Neuronal stem cell (in vitro differentiated cells): ENCODE data around the gene MKNK2.

Source experiments
- DNase-seq: peaks from one replicate; pipeline ENCODE4 v3.0.0-alpha.2; 2013; ENCODE audit warnings: low spot score
- H2AFZ ChIP-seq: one replicate; pipeline ENCODE4 v1.6.1; 2013; ENCODE audit warnings: mild to moderate bottlenecking, low read length, inconsistent platforms
- H2AK5ac ChIP-seq: 2 replicates; pipeline ENCODE4 v1.6.1; 2013; ENCODE audit warnings: low read depth, mild to moderate bottlenecking, inconsistent platforms, low read length, moderate library complexity, mixed read lengths
- H2BK120ac ChIP-seq: 2 replicates; pipeline ENCODE4 v1.6.1; 2013; ENCODE audit warnings: low read depth, mild to moderate bottlenecking, inconsistent platforms, low read length, moderate library complexity, mixed read lengths
- H2BK12ac ChIP-seq: one replicate; pipeline ENCODE4 v1.6.1; 2013; ENCODE audit warnings: low read length, inconsistent platforms
- H2BK15ac ChIP-seq: 2 replicates; pipeline ENCODE4 v1.6.1; 2013; ENCODE audit warnings: mild to moderate bottlenecking, low read length, inconsistent platforms, mixed read lengths
- H2BK5ac ChIP-seq: one replicate; pipeline ENCODE4 v1.6.1; 2013; ENCODE audit warnings: inconsistent platforms, mild to moderate bottlenecking, low read length, moderate library complexity
- H3K14ac ChIP-seq: one replicate; pipeline ENCODE4 v1.6.1; 2013; ENCODE audit warnings: low read length, inconsistent platforms
- H3K18ac ChIP-seq: 2 replicates; pipeline ENCODE4 v1.6.1; 2013; ENCODE audit warnings: low read length, inconsistent platforms
- H3K23ac ChIP-seq: 2 replicates; pipeline ENCODE4 v1.6.1; 2013; ENCODE audit warnings: low read depth, mild to moderate bottlenecking, mixed read lengths, low read length, inconsistent platforms; ENCODE audit not compliant: poor library complexity
- H3K27ac ChIP-seq: replicated peaks from 3 replicates; pipeline ENCODE4 v1.5.1; 2013; ENCODE audit warnings: low read length, inconsistent platforms
- H3K27me3 ChIP-seq, 3 experiments: 2 replicates each; pipeline ENCODE4 v1.6.1; 2013; ENCODE audit warnings: low read length in 3 of 3, mild to moderate bottlenecking in 2 of 3, inconsistent platforms in 1 of 3, low read depth in 1 of 3, mixed read lengths in 1 of 3, moderate library complexity in 1 of 3; ENCODE audit not compliant: control insufficient read depth in 3 of 3, insufficient read depth in 3 of 3
- H3K36me3 ChIP-seq, 2 donors: replicated peaks in 1 of 2; 2 replicates each; pipeline ENCODE4 v1.6.1; 2013; ENCODE audit warnings: low read length in 2 of 2; ENCODE audit not compliant: control insufficient read depth in 2 of 2, insufficient read depth in 2 of 2
- H3K4ac ChIP-seq: 2 replicates; pipeline ENCODE4 v1.6.1; 2013; ENCODE audit warnings: inconsistent platforms, mild to moderate bottlenecking, low read length, moderate library complexity
- H3K4me1 ChIP-seq, 2 donors: 1 replicate in 1 of 2; 2 replicates in 1 of 2; pipeline ENCODE4 v1.6.1; 2013; ENCODE audit warnings: low read length in 2 of 2, low read depth in 1 of 2; ENCODE audit not compliant: control insufficient read depth in 2 of 2, insufficient read depth in 1 of 2
- H3K4me2 ChIP-seq: one replicate; pipeline ENCODE4 v1.6.1; 2013; ENCODE audit warnings: mild to moderate bottlenecking, low read length, inconsistent platforms; ENCODE audit not compliant: insufficient read depth, poor library complexity, severe bottlenecking
- H3K4me3 ChIP-seq, 2 donors: 2 replicates each; pipeline ENCODE4 v1.5.1; 2013; ENCODE audit warnings: low read length in 2 of 2, mild to moderate bottlenecking in 2 of 2, inconsistent platforms in 1 of 2, moderate library complexity in 1 of 2
- H3K79me1 ChIP-seq: one replicate; pipeline ENCODE4 v1.6.1; 2013; ENCODE audit warnings: low read depth, mild to moderate bottlenecking, inconsistent platforms, low read length, moderate library complexity
- H3K9ac ChIP-seq: one replicate; pipeline ENCODE4 v1.6.1; 2013; ENCODE audit warnings: mild to moderate bottlenecking, low read depth, low read length, inconsistent platforms; ENCODE audit not compliant: poor library complexity
- H3K9me3 ChIP-seq, 2 donors: replicated peaks in 1 of 2; 2 replicates each; pipeline versions ENCODE3 to v1.6.1; 2013; ENCODE audit warnings: low read length in 2 of 2, mild to moderate bottlenecking in 2 of 2, inconsistent platforms in 1 of 2, low read depth in 1 of 2, mixed read lengths in 1 of 2, moderate library complexity in 1 of 2; ENCODE audit not compliant: control insufficient read depth in 2 of 2, insufficient read depth in 1 of 2
- H4K8ac ChIP-seq: one replicate; pipeline ENCODE4 v1.6.1; 2013; ENCODE audit warnings: low read depth, mild to moderate bottlenecking, inconsistent platforms, low read length, moderate library complexity
- H4K91ac ChIP-seq: one replicate; pipeline ENCODE4 v1.6.1; 2013; ENCODE audit warnings: low read length, low read depth, mild to moderate bottlenecking, inconsistent platforms; ENCODE audit not compliant: poor library complexity
- WGBS, 2 donors: extraction: QIAGEN DNeasy Blood & Tissue Kit; methylation state at CpG; one replicate each; pipeline ENCODE4 v1.1.7; 2013; ENCODE audit warnings: missing lambda C conversion rate in 2 of 2, mixed read lengths in 1 of 2; ENCODE audit not compliant: insufficient read length in 2 of 2, insufficient replicate concordance in 1 of 2; ENCODE audit errors: extremely low coverage in 2 of 2; 5-methylcytosine and 5-hydroxymethylcytosine counted together

The MKNK2 gene

GRCh38 chr19:2056837-2057192 lies 5.8 kb upstream of the MKNK2 start:
- peak overlapping the region; percentile 70 for H3K18ac ChIP-seq
- H3K4me1 ChIP-seq, result peaks cover 26 to 39% of the 10 kb centered on the region in 2 donors
- H3K9ac ChIP-seq, result no peak overlapping the region
- no peak for DNase-seq
- no peak overlapping the region for H3K14ac ChIP-seq
- H4K91ac ChIP-seq, result no peak overlapping the region
- no peak overlapping the region for H2BK5ac ChIP-seq
- no peaks in the 10 kb centered on the region for H3K36me3 ChIP-seq
- H3K4ac ChIP-seq, result no peak overlapping the region
- no peaks in the 10 kb centered on the region for H3K27me3 ChIP-seq
- no peak overlapping the region for H3K4me3 ChIP-seq
- H3K79me1 ChIP-seq, result peaks cover 9% of the 10 kb centered on the region
- no peak overlapping the region for H3K23ac ChIP-seq
- peak overlapping the region; percentile 98 for H2BK12ac ChIP-seq
- no peak overlapping the region for H3K4me2 ChIP-seq
- no peak overlapping the region for H4K8ac ChIP-seq
- H2BK15ac ChIP-seq, result no peak overlapping the region
- no peak overlapping the region for H3K27ac ChIP-seq
- no CpG with 5 or more reads among the region's 5 CpGs for WGBS, 2 donors
- no peak overlapping the region for H2AFZ ChIP-seq
- H2BK120ac ChIP-seq, result no peak overlapping the region
- H3K9me3 ChIP-seq, result no peaks in the 10 kb centered on the region
- H2AK5ac ChIP-seq, result peak overlapping the region; percentile 96

GRCh38 chr19:2055931-2056836 lies 5.1 kb upstream of the MKNK2 start:
- Histone ChIP-seq H4K8ac (peak overlapping the region; percentile 17), H3K23ac (peak overlapping the region; percentile 55), H4K91ac (peak overlapping the region; percentile 64), H2BK120ac (peak overlapping the region; percentile 72), H3K27me3 (no peaks in the 10 kb centered on the region), H3K4me3 (peak overlapping the region in 1 of 2 donors; percentile 17), H3K4ac (peak overlapping the region; percentile 89), H3K4me2 (no peak overlapping the region), H2AK5ac (peak overlapping the region; percentile 95), H2BK15ac (peak overlapping the region; percentile 97), H3K9ac (no peak overlapping the region), H3K79me1 (peaks cover 9% of the 10 kb centered on the region), H3K4me1 (peaks cover 28 to 39% of the 10 kb centered on the region in 2 donors), H2BK12ac (peak overlapping the region; percentile 16), H2AFZ (peak overlapping the region; percentile 78), H3K9me3 (no peaks in the 10 kb centered on the region), H3K36me3 (no peaks in the 10 kb centered on the region), H3K27ac (no peak overlapping the region), H3K14ac (peak overlapping the region; percentile 56), H2BK5ac (peak overlapping the region; percentile 26), H3K18ac (peak overlapping the region; percentile 98)
- WGBS, 2 donors, result no CpG with 5 or more reads among the region's 22 CpGs
- DNase-seq, result no peak

GRCh38 chr19:2054763-2055162 lies 3.7 kb upstream of the MKNK2 start:
- H3K4ac ChIP-seq, result no peak overlapping the region

GRCh38 chr19:2053601-2054389 lies 2.8 kb upstream of the MKNK2 start:
- H2BK12ac ChIP-seq, result peak overlapping the region; percentile 24
- no peak overlapping the region for H4K91ac ChIP-seq
- peaks cover 15% of the 10 kb centered on the region for H3K79me1 ChIP-seq
- H3K27me3 ChIP-seq, result no peaks in the 10 kb centered on the region
- no peak overlapping the region for H3K9ac ChIP-seq
- H2BK120ac ChIP-seq, result no peak overlapping the region
- peaks cover 23 to 35% of the 10 kb centered on the region in 2 donors for H3K4me1 ChIP-seq
- H2AFZ ChIP-seq, result no peak overlapping the region
- H4K8ac ChIP-seq, result no peak overlapping the region
- DNase-seq, result no peak
- peak overlapping the region; percentile 24 for H2AK5ac ChIP-seq
- no peak overlapping the region for H3K27ac ChIP-seq
- no peak overlapping the region for H3K4me3 ChIP-seq
- no peak overlapping the region for H3K14ac ChIP-seq
- H2BK5ac ChIP-seq, result no peak overlapping the region
- peaks cover 4 to 5% of the 10 kb centered on the region in 2 donors for H3K36me3 ChIP-seq
- no peaks in the 10 kb centered on the region for H3K9me3 ChIP-seq
- H2BK15ac ChIP-seq, result peak overlapping the region; percentile 60
- no peak overlapping the region for H3K4ac ChIP-seq
- no peak overlapping the region for H3K18ac ChIP-seq
- WGBS, 2 donors, result no CpG with 5 or more reads among the region's 24 CpGs
- H3K4me2 ChIP-seq, result no peak overlapping the region
- no peak overlapping the region for H3K23ac ChIP-seq

More at GRCh38 chr19:2054763-2055162, 3.7 kb upstream of the MKNK2 start:
- Histone ChIP-seq H2BK120ac (no peak overlapping the region), H2AK5ac (peak overlapping the region; percentile 96), H3K18ac (peak overlapping the region; percentile 64), H4K8ac (no peak overlapping the region), H3K27ac (no peak overlapping the region), H2BK5ac (no peak overlapping the region), H3K27me3 (no peaks in the 10 kb centered on the region), H2BK12ac (peak overlapping the region; percentile 33), H2AFZ (no peak overlapping the region), H3K36me3 (no peaks in the 10 kb centered on the region), H3K79me1 (peaks cover 10% of the 10 kb centered on the region), H3K4me2 (no peak overlapping the region), H2BK15ac (peak overlapping the region; percentile 81), H3K23ac (no peak overlapping the region), H3K9me3 (no peaks in the 10 kb centered on the region), H4K91ac (no peak overlapping the region), H3K4me3 (no peak overlapping the region), H3K4me1 (peaks cover 19 to 35% of the 10 kb centered on the region in 2 donors), H3K9ac (no peak overlapping the region), H3K14ac (no peak overlapping the region)
- DNase-seq, result no peak
- no CpG with 5 or more reads among the region's 8 CpGs for WGBS, 2 donors
